Endothelial cell of umbilical vein (primary cell): ENCODE measurements around the gene C5orf15. TPM values are rescaled to one million over a fixed set of nuclear protein-coding genes. Genes with fewer than 3 reads are reported as not detected.

Experiments used
- BruUV-seq: library from RNA; stranded (reverse); fragments of 400-500 nt; replicated peaks from 2 replicates; lab custom pipeline; 2021; lab: Mats Ljungman, UMichigan
- CTCF ChIA-PET: fragments of 300-600, 350-600 bp; sonication (Branson Sonifier 250); formaldehyde crosslinking; loops from one replicate; lab custom pipeline; 2021; ENCODE audit warnings: antibody characterized with exemption, inconsistent platforms; lab: Charles Lee
- POLR2A ChIA-PET: fragments of 300-600, 350-600 bp; sonication (Branson Sonifier 250); formaldehyde crosslinking; loops from one replicate; lab custom pipeline; 2021; ENCODE audit warnings: antibody characterized with exemption, inconsistent platforms; lab: Charles Lee
- DNase-seq: peaks from one replicate; pipeline ENCODE4 v3.0.0-alpha.2; 2011; ENCODE audit warnings: low read depth, low spot score
- FAIRE-seq: peaks from 2 replicates; lab custom pipeline; 2011; peaks lifted over from hg19 to GRCh38; lab: Jason Lieb, UNC
- H2AFZ ChIP-seq: 2 replicates; pipeline ENCODE4 v1.6.0; 2012; ENCODE audit warnings: low read depth, low read length, control low read depth, inconsistent platforms
- H3K27ac ChIP-seq: 2 replicates; pipeline ENCODE4 v1.5.1; 2011; ENCODE audit warnings: low read depth, mild to moderate bottlenecking, control low read depth, low read length, moderate library complexity; ENCODE audit not compliant: insufficient read depth
- H3K27me3 ChIP-seq, 2 experiments: 2 replicates each; pipeline versions ENCODE4 v1.6.0 to v1.6.1; 2011; ENCODE audit warnings: low read length in 2 of 2, mixed read lengths in 1 of 2; ENCODE audit not compliant: control insufficient read depth in 2 of 2, insufficient read depth in 2 of 2
- H3K36me3 ChIP-seq, 2 experiments: 2 replicates in 1 of 2; 3 replicates in 1 of 2; pipeline ENCODE4 v1.5.1; 2011; ENCODE audit warnings: low read length in 2 of 2, mild to moderate bottlenecking in 1 of 2, moderate library complexity in 1 of 2; ENCODE audit not compliant: control insufficient read depth in 2 of 2, insufficient read depth in 2 of 2; ENCODE audit errors: extremely low read depth in 1 of 2
- H3K4me1 ChIP-seq: 3 replicates; pipeline ENCODE4 v1.5.1; 2011; ENCODE audit warnings: mild to moderate bottlenecking, low read length; ENCODE audit not compliant: control insufficient read depth, insufficient read depth; ENCODE audit errors: extremely low read depth
- H3K4me2 ChIP-seq: 2 replicates; pipeline ENCODE4 v1.6.1; 2011; ENCODE audit warnings: low read length, control low read depth, mixed read lengths; ENCODE audit not compliant: insufficient read depth
- H3K4me3 ChIP-seq, 3 experiments: fragments of 200-600 bp in 1 of 3; sonication (generic), shearing (Covaris generic) in 1 of 3; replicated peaks in 1 of 3; 2 replicates each; pipeline ENCODE4 v1.5.1; 2011 to 2016; ENCODE audit warnings: control low read depth in 3 of 3, low read length in 3 of 3, mild to moderate bottlenecking in 2 of 3, inconsistent platforms in 1 of 3, low read depth in 1 of 3, moderate library complexity in 1 of 3; ENCODE audit not compliant: insufficient read depth in 1 of 3
- H3K79me2 ChIP-seq: 2 replicates; pipeline ENCODE4 v1.6.0; 2012; ENCODE audit warnings: low read length, inconsistent platforms; ENCODE audit not compliant: control insufficient read depth, insufficient read depth
- H3K9ac ChIP-seq: replicated peaks from 2 replicates; pipeline ENCODE3; 2011; ENCODE audit warnings: low read length, control low read depth; ENCODE audit not compliant: insufficient read depth; ENCODE audit errors: extremely low read depth
- H3K9me1 ChIP-seq: replicated peaks from 3 replicates; pipeline ENCODE4 v1.6.0; 2011; ENCODE audit warnings: mild to moderate bottlenecking, low read length; ENCODE audit not compliant: control insufficient read depth, insufficient read depth; ENCODE audit errors: extremely low read depth
- H3K9me3 ChIP-seq: replicated peaks from 2 replicates; pipeline ENCODE4 v1.5.1; 2012; ENCODE audit warnings: low read length, inconsistent platforms; ENCODE audit not compliant: control insufficient read depth, insufficient read depth
- H4K20me1 ChIP-seq: replicated peaks from 2 replicates; pipeline ENCODE3; 2011; ENCODE audit warnings: mild to moderate bottlenecking, low read length; ENCODE audit not compliant: control insufficient read depth, insufficient read depth; ENCODE audit errors: extremely low read depth
- EZH2 ChIP-seq: IDR thresholded peaks from 2 replicates; pipeline ENCODE4 v1.6.1; 2012; ENCODE audit warnings: borderline replicate concordance, low read depth, mild to moderate bottlenecking, moderate library complexity, low read length, inconsistent platforms; ENCODE audit not compliant: severe bottlenecking
- FOS ChIP-seq: IDR thresholded peaks from 2 replicates; pipeline ENCODE4 v1.6.1; 2011; ENCODE audit warnings: mild to moderate bottlenecking, low read length, moderate library complexity, borderline replicate concordance; ENCODE audit not compliant: insufficient read depth
- GATA2 ChIP-seq: IDR thresholded peaks from 2 replicates; pipeline ENCODE4 v1.7.0; 2011; ENCODE audit warnings: low read depth, mild to moderate bottlenecking, moderate library complexity, mixed read lengths, low read length; ENCODE audit not compliant: insufficient read length, insufficient read depth
- JUN ChIP-seq: IDR thresholded peaks from 2 replicates; pipeline ENCODE4 v1.6.1; 2011; ENCODE audit warnings: borderline replicate concordance, low read depth; ENCODE audit not compliant: insufficient read length, insufficient read depth
- MYC ChIP-seq: IDR thresholded peaks from one replicate; pipeline ENCODE4 v1.6.1; 2011; ENCODE audit warnings: mild to moderate bottlenecking, low read depth, low read length
- POLR2A ChIP-seq: IDR thresholded peaks from 2 replicates; pipeline ENCODE4 v1.6.1; 2012; ENCODE audit warnings: low read depth, mild to moderate bottlenecking, control low read depth, low read length
- POLR2AphosphoS5 ChIP-seq: IDR thresholded peaks from 2 replicates; pipeline ENCODE4 v1.6.1; 2012; ENCODE audit warnings: low read depth, mild to moderate bottlenecking, control low read depth, low read length, moderate library complexity; ENCODE audit not compliant: insufficient read depth
- dilution Hi-C: fragments of 300-500 bp; cut with MboI; formaldehyde crosslinking; loops from one replicate; pipeline ENCODE4 v1.15.0; 2019; ENCODE audit warnings: low sequenced_read_pairs; ENCODE audit not compliant: extremely low pct_ligation_motif_present
- intact Hi-C: fragments of 100-400 bp; cut with micrococcal nuclease; formaldehyde crosslinking; loops from one replicate; pipeline ENCODE4 v1.10.0; 2022
- polyA plus RNA-seq, 4 experiments: library from polyadenylated mRNA; depleted of rRNA in 3 of 4; stranded (reverse) in 3 of 4; unstranded in 1 of 4; fragments of >200 nt; gene quantifications; 2 replicates each; pipeline versions ENCODE4 v1.2.1 to v1.2.3, GENCODE V29; 2011 to 2012; ENCODE audit warnings: missing spikeins in 1 of 4
- total RNA-seq: library from RNA; stranded (reverse); gene quantifications from 2 replicates; pipeline ENCODE4 v1.2.3, GENCODE V29; 2021
- TF ChIP-seq, protein P1 (sequence below): IDR thresholded peaks from 2 replicates; pipeline ENCODE4 v1.6.1; 2011; ENCODE audit not compliant: insufficient read depth, insufficient read length
- TF ChIP-seq, protein P2 (sequence below), 2 donors: IDR thresholded peaks; 1 replicate in 1 of 2; 2 replicates in 1 of 2; pipeline ENCODE4 v1.5.1; 2011; ENCODE audit warnings: low read length in 2 of 2, mild to moderate bottlenecking in 2 of 2, moderate library complexity in 2 of 2, control low read depth in 1 of 2, inconsistent platforms in 1 of 2, low read depth in 1 of 2; ENCODE audit not compliant: insufficient read depth in 1 of 2; ENCODE audit errors: extremely low read depth in 1 of 2

Gene C5orf15
- total and polyA plus RNA-seq, 2 donors (not counting 3 experiments of a cell fraction or from before 2014, with no cell fraction given): 25.3 to 45.4 TPM

DNA sequence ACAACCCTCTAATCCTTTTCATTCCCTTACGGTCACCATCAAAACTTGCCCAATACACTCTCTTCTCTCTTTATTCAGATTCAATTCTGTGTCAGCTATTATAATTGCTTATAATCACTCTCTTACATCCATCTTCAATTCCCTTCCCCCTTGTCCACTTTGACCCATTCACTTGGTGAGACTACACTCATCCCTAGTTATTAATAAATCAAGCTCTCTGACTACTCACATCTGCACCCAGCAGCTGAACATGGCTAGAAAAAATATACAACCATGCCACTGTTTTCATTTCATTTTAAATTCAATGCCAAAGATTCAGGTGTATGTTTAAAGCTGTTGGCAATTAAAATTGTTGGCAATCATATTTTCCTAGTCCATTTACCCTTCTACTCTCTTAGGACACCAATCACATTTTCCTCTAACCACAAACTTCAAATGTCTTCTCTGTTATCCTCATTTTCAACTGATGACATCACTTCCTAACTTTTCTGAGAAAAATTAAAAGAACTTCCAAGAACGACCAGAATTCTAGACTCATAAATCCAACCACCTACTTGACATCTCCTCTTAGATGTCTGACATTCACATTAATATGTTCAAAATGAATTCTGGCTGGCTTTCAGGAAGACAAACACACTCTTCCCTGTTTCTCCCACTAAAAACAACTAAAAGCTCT, 5.5 kb downstream of the C5orf15 start:
- no peak for TF ChIP-seq EZH2
- TF ChIP-seq JUN: peak; percentile 23
- dilution Hi-C loops: no loop called here
- Histone ChIP-seq H3K4me1 (peaks cover 10% of the 10 kb centered on the region), H3K9me3 (no peaks in the 10 kb centered on the region), H3K9ac (no peak overlapping the region), H3K27me3 (no peaks in the 10 kb centered on the region), H4K20me1 (no peaks in the 10 kb centered on the region), H3K27ac (peak overlapping the region; percentile 17), H3K4me2 (peak overlapping the region; percentile 35), H3K4me3 (no peak overlapping the region), H3K36me3 (no peaks in the 10 kb centered on the region), H3K9me1 (no peaks in the 10 kb centered on the region), H3K79me2 (peaks cover 49% of the 10 kb centered on the region), H2AFZ (no peak overlapping the region)
- peak; percentile 27 for DNase-seq
- ChIA-PET CTCF (no interaction called here), POLR2A (interaction anchor here (0.5 kb wide), 1 partner anchor 11 kb away, joined by 3 read pairs; no protein-coding TSS in a partner anchor)
- no TSS peak for BruUV-seq
- FAIRE-seq: no peak
- intact Hi-C loops: no loop called here

DNA sequence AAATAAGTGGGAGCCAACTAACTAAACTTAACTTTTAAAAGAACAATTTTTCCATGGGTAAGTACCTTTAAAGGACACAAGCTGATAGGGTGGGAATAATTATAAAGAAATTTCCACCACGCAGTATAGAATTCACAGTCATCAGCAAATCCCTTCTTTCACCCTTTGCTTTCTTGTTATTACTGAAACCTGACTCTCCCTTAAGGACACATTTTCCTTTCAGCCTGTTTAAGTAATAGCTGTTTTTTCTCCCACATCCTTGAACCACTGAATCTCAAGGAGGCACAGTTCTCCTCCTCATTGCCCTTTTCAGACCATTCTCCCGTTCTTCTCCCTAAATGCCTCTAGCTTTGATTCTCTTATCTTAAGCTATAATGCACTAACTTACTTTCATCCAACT, 6.3 kb downstream of the C5orf15 start:
- H3K4me2 ChIP-seq: no peak overlapping the region
- H3K79me2 ChIP-seq: peaks cover 41% of the 10 kb centered on the region
- CTCF ChIA-PET: no interaction called here
- H3K9me1 ChIP-seq: no peaks in the 10 kb centered on the region
- POLR2A ChIA-PET: no interaction called here
- FAIRE-seq (no peak), DNase-seq (no peak)
- H3K4me1 ChIP-seq: peaks cover 5% of the 10 kb centered on the region
- intact Hi-C loops (no loop called here), dilution Hi-C loops (no loop called here)
- H3K4me3 ChIP-seq: no peak overlapping the region
- no TSS peak for BruUV-seq
- no peak overlapping the region for H2AFZ ChIP-seq
- H3K27me3 ChIP-seq: no peaks in the 10 kb centered on the region
- H3K9me3 ChIP-seq: no peaks in the 10 kb centered on the region
- H3K27ac ChIP-seq: no peak overlapping the region
- TF ChIP-seq POLR2AphosphoS5 (no peak), POLR2A (no peak), GATA2 (no peak), EZH2 (no peak), MYC (no peak), JUN (no peak), FOS (no peak)
- TF ChIP-seq, protein P1, sequence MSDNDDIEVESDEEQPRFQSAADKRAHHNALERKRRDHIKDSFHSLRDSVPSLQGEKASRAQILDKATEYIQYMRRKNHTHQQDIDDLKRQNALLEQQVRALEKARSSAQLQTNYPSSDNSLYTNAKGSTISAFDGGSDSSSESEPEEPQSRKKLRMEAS: no peak
- TF ChIP-seq, protein P2, sequence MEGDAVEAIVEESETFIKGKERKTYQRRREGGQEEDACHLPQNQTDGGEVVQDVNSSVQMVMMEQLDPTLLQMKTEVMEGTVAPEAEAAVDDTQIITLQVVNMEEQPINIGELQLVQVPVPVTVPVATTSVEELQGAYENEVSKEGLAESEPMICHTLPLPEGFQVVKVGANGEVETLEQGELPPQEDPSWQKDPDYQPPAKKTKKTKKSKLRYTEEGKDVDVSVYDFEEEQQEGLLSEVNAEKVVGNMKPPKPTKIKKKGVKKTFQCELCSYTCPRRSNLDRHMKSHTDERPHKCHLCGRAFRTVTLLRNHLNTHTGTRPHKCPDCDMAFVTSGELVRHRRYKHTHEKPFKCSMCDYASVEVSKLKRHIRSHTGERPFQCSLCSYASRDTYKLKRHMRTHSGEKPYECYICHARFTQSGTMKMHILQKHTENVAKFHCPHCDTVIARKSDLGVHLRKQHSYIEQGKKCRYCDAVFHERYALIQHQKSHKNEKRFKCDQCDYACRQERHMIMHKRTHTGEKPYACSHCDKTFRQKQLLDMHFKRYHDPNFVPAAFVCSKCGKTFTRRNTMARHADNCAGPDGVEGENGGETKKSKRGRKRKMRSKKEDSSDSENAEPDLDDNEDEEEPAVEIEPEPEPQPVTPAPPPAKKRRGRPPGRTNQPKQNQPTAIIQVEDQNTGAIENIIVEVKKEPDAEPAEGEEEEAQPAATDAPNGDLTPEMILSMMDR (IDR thresholded peaks at IDR 0.05; ENCODE audit: extremely low read depth in 1 of 2, insufficient read depth in 1 of 2, low read depth in 1 of 2, low read length in 2 of 2): no peak
- H3K9ac ChIP-seq: no peak overlapping the region
- no peaks in the 10 kb centered on the region for H4K20me1 ChIP-seq
- H3K36me3 ChIP-seq: no peaks in the 10 kb centered on the region
